DND-41 (cell line): ENCODE measurements around the gene CMYA5.

Source experiments
- ATAC-seq: fragments of 200-7000 bp; cut with Tn5 transposase; 3 replicates; pipeline ENCODE4 v1.9.1; 2021; ENCODE audit warnings: low read depth; ENCODE audit not compliant: insufficient read depth
- DNase-seq: peaks from one replicate; pipeline ENCODE4 v3.0.0-alpha.2; 2020
- H2AFZ ChIP-seq: 2 replicates; pipeline ENCODE4 v1.6.0; 2012; ENCODE audit warnings: low read depth, low read length
- H3K27ac ChIP-seq: 2 replicates; pipeline ENCODE4 v1.5.1; 2012; ENCODE audit warnings: low read length, inconsistent platforms
- H3K27me3 ChIP-seq: fragments of 200-600 bp; sonication (generic); 2 replicates; pipeline ENCODE4 v1.6.0; 2012; ENCODE audit warnings: low read length, mild to moderate bottlenecking, inconsistent platforms; ENCODE audit not compliant: insufficient read depth, poor library complexity
- H3K36me3 ChIP-seq: 2 replicates; pipeline ENCODE4 v1.5.1; 2012; ENCODE audit warnings: low read length, inconsistent platforms; ENCODE audit not compliant: insufficient read depth
- H3K4me1 ChIP-seq: 2 replicates; pipeline ENCODE4 v1.5.1; 2012; ENCODE audit warnings: mild to moderate bottlenecking, low read length; ENCODE audit not compliant: insufficient read depth
- H3K4me2 ChIP-seq: 2 replicates; pipeline ENCODE4 v1.6.0; 2012; ENCODE audit warnings: mild to moderate bottlenecking, moderate library complexity, low read length, inconsistent platforms; ENCODE audit not compliant: insufficient read depth
- H3K4me3 ChIP-seq, 2 experiments: fragments of 200-600 bp in 1 of 2; shearing (Covaris generic) in 1 of 2; 2 replicates each; pipeline ENCODE4 v1.5.1; 2012 to 2016; ENCODE audit warnings: inconsistent platforms in 2 of 2, low read length in 2 of 2, mild to moderate bottlenecking in 2 of 2, low read depth in 1 of 2, moderate library complexity in 1 of 2
- H3K79me2 ChIP-seq: 2 replicates; pipeline ENCODE4 v1.6.0; 2012; ENCODE audit warnings: low read length, inconsistent platforms; ENCODE audit not compliant: insufficient read depth
- H3K9ac ChIP-seq: 2 replicates; pipeline ENCODE4 v1.6.0; 2012; ENCODE audit warnings: low read depth, mild to moderate bottlenecking, inconsistent platforms, low read length, moderate library complexity
- H3K9me3 ChIP-seq: 2 replicates; pipeline ENCODE4 v1.5.1; 2012; ENCODE audit warnings: low read length, moderate library complexity, mild to moderate bottlenecking, inconsistent platforms; ENCODE audit not compliant: insufficient read depth, severe bottlenecking
- H4K20me1 ChIP-seq: 2 replicates; pipeline ENCODE4 v1.6.0; 2012; ENCODE audit warnings: low read length; ENCODE audit not compliant: insufficient read depth
- EZH2 ChIP-seq: IDR thresholded peaks from 3 replicates; pipeline ENCODE4 v1.6.1; 2012; ENCODE audit warnings: borderline replicate concordance, low read depth, mild to moderate bottlenecking, moderate library complexity, low read length, inconsistent platforms; ENCODE audit not compliant: severe bottlenecking
- TF ChIP-seq, protein P1 (sequence below): IDR thresholded peaks from 2 replicates; pipeline ENCODE4 v1.5.1; 2012; ENCODE audit warnings: borderline replicate concordance, low read length, moderate library complexity, mild to moderate bottlenecking; ENCODE audit not compliant: poor library complexity, severe bottlenecking; ENCODE audit errors: extremely low read depth

The CMYA5 gene

DNA sequence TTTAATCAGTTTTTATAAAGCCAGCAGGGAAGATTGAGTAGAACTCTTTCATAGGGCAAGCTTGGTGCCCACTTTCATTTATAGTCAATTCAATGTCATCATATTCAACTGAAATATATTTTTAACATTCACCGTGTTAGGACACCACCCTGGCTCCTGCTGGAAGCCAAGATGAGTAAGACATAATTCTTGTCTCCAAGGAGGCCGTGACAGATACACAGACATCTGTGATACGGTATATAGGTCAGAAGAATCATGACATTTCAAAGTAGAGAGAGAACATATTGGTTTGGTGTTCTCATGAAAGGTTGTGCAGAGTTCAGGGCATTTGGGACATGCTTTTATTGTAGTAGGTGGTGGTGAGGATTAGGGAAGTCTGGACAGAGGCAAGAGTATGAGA lies 120.1 kb downstream of the CMYA5 start:
- Histone ChIP-seq H3K4me1 (peaks cover 8% of the 10 kb centered on the region; the same call in 1 of the 2 replicates), H3K79me2 (no peaks in the 10 kb centered on the region), H3K9ac (no peak overlapping the region), H3K27ac (no peak overlapping the region), H3K4me3 (no peak overlapping the region), H3K4me2 (no peak overlapping the region), H3K36me3 (no peaks in the 10 kb centered on the region), H3K9me3 (no peaks in the 10 kb centered on the region), H4K20me1 (no peaks in the 10 kb centered on the region), H3K27me3 (no peaks in the 10 kb centered on the region), H2AFZ (no peak overlapping the region)
- no peak for TF ChIP-seq EZH2
- DNase-seq (no peak), ATAC-seq (no peak)

- ATAC-seq: no peak
- DNase-seq: no peak
- Histone ChIP-seq H3K36me3 (no peaks in the 10 kb centered on the region), H3K4me2 (no peak overlapping the region), H3K27me3 (no peaks in the 10 kb centered on the region), H2AFZ (no peak overlapping the region), H3K9me3 (no peaks in the 10 kb centered on the region), H3K4me1 (peaks cover 8% of the 10 kb centered on the region; the same call in 1 of the 2 replicates), H3K27ac (no peak overlapping the region), H3K4me3 (no peak overlapping the region), H3K79me2 (no peaks in the 10 kb centered on the region), H3K9ac (no peak overlapping the region), H4K20me1 (no peaks in the 10 kb centered on the region)
- TF ChIP-seq EZH2: no peak
- TF ChIP-seq, protein P1, sequence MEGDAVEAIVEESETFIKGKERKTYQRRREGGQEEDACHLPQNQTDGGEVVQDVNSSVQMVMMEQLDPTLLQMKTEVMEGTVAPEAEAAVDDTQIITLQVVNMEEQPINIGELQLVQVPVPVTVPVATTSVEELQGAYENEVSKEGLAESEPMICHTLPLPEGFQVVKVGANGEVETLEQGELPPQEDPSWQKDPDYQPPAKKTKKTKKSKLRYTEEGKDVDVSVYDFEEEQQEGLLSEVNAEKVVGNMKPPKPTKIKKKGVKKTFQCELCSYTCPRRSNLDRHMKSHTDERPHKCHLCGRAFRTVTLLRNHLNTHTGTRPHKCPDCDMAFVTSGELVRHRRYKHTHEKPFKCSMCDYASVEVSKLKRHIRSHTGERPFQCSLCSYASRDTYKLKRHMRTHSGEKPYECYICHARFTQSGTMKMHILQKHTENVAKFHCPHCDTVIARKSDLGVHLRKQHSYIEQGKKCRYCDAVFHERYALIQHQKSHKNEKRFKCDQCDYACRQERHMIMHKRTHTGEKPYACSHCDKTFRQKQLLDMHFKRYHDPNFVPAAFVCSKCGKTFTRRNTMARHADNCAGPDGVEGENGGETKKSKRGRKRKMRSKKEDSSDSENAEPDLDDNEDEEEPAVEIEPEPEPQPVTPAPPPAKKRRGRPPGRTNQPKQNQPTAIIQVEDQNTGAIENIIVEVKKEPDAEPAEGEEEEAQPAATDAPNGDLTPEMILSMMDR: no peak
These were observed 121.4 kb downstream of the CMYA5 start for GRCh38 chr5:79811081-79811480.

DNA sequence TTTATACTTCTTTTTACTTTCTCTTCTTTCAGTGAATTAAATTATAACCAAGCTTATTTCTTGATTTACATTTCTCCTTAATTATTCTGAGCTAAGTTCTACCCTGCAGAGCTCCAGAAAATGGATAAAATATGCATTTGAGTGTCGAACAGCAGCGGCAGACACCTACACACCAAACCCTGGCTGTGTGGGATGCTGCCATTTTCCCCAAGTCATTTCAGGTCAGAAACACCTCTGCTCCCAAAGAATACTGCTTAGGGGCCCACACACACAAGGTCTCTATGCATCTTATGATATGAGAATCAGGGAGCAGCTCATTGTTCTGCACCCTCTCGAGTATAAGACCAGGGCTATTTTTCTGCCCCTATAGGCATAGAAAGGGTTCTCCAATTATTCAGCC lies 122.3 kb downstream of the CMYA5 start:
- DNase-seq (no peak), ATAC-seq (no peak)
- no peak overlapping the region for H3K4me2 ChIP-seq
- no peak overlapping the region for H3K9ac ChIP-seq
- H4K20me1 ChIP-seq: no peaks in the 10 kb centered on the region
- H3K4me3 ChIP-seq: no peak overlapping the region
- no peak overlapping the region for H2AFZ ChIP-seq
- H3K36me3 ChIP-seq: no peaks in the 10 kb centered on the region
- H3K27ac ChIP-seq: no peak overlapping the region
- no peaks in the 10 kb centered on the region for H3K27me3 ChIP-seq
- H3K79me2 ChIP-seq: no peaks in the 10 kb centered on the region
- H3K9me3 ChIP-seq: no peaks in the 10 kb centered on the region
- H3K4me1 ChIP-seq: peaks cover 2% of the 10 kb centered on the region; the same call in 1 of the 2 replicates
- TF ChIP-seq, protein P1: no peak
- TF ChIP-seq EZH2: no peak

- Histone ChIP-seq H3K27ac (no peak overlapping the region), H2AFZ (no peak overlapping the region), H3K27me3 (no peaks in the 10 kb centered on the region), H3K36me3 (no peaks in the 10 kb centered on the region), H3K9ac (no peak overlapping the region), H3K79me2 (no peaks in the 10 kb centered on the region), H3K9me3 (no peaks in the 10 kb centered on the region), H4K20me1 (no peaks in the 10 kb centered on the region), H3K4me2 (no peak overlapping the region), H3K4me1 (no peaks in the 10 kb centered on the region), H3K4me3 (no peak overlapping the region)
- ATAC-seq: no peak
- no peak for DNase-seq
- TF ChIP-seq, protein P1: no peak
- TF ChIP-seq EZH2: no peak
These were observed 125.1 kb downstream of the CMYA5 start for GRCh38 chr5:79814699-79815098.
